GM08714 (cell line): ENCODE measurements around the gene NT5DC1.
A peak's percentile ranks its signal among the peaks of the same experiment; 100 is the strongest.

ENCODE experiments used
- H3K4me3 ChIP-seq: fragments of 200-500 bp; sonication (Bioruptor generic); 2 replicates; pipeline ENCODE4 v1.5.1; 2014; ENCODE audit warnings: mild to moderate bottlenecking, low read length, inconsistent platforms
- ZNF274 ChIP-seq: IDR thresholded peaks from 2 replicates; pipeline ENCODE4 v1.6.1; 2012; ENCODE audit warnings: mild to moderate bottlenecking, low read depth, low read length

NT5DC1 gene

DNA sequence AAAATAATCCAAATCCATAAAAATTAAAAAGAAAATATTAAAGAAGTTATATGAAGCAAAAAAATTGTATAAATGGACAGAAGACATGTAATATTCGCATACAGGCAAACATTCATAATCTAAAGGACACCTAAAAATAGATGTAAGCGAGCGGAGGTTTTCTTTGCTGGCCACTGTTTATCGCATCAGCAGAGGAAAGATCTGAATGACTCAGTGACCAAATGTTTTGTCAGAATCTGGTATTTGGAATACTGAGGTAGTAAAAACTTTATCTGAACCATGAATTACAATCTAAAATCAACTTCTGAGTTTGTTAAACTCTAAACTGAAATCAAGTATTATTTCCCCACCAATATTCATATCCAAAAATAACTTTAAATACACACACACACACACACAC is 145.4 kb downstream of the NT5DC1 start:
- no peak for TF ChIP-seq ZNF274
- no peak overlapping the region for H3K4me3 ChIP-seq

DNA sequence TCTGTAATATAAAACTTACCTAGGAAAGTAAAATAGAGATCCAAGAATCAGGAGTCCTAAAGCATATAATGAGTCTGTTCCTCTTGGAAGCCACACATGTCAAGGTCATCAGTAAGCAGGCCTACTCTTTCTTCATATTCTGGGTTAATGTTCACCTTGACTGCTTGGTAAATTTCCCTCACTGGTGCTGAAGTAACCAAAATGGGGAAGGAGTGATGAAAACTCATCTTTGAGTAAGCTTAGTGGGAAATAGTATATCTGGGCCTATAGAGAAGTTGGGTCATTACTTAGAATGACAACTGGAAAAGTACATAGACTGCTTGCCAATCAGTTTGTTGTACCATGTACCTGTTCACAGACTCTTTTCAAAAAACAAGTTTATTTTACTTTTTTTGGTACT is 146.6 kb downstream of the NT5DC1 start:
- H3K4me3 ChIP-seq = no peak overlapping the region
- no peak for TF ChIP-seq ZNF274

DNA sequence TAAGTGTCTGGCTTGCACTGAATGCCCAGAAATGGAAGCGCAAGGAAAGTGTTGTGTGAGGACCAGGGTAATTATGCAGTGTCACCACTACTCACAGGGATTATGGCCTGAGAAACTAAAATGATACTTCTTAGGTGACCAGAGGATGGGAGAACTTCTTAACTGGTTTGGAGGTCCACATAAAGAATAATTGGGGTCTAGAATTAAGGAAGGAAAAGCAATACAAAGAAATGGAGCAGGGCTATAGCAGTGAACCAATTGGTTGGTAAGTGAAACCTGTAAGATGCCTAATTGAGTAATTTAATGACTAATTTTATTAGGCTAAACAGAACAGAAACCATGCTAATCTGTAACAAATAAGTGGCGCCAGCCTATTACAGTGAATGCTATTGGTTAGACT is 147.9 kb downstream of the NT5DC1 start:
- H3K4me3 ChIP-seq = no peak overlapping the region
- TF ChIP-seq ZNF274 = no peak

DNA sequence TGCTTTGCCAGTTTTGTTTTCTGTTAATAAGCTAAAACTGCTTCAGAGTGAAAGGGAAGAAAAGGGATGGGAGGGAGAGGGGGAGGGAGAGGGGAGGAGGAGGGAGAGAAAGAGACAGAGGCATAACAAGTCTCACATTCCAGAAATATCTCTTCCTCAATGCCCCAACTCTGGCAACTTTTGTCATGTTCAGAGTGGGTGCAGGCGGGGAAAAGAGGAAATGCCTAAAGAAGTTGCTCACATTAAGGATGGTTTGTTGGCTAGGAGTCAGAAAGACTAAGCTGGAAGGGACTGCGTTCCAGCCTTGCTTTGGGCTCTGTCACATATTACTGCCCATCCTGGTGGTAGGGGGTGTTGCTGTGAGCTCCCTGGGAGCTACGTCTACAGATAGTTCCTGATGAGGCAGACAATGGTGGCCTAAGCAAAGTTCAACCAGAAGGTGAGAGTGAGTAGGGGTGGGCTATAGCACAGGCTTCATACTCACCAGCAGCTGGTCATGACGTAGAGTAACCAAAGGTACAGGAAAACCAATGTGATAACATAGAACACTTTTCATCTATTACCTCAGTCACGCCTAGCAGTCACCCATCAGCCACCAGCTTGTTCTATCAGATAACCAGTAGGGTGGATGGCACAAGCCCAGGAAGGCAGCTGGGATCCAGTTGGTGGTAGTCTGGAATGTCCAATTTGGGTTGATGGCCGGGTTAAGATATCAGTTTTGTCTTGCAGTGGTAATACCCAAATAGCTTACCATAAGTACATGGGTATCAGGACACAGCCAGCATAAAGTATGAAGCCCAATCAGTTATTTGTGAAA is 151.1 kb downstream of the NT5DC1 start:
- no peak for TF ChIP-seq ZNF274

DNA sequence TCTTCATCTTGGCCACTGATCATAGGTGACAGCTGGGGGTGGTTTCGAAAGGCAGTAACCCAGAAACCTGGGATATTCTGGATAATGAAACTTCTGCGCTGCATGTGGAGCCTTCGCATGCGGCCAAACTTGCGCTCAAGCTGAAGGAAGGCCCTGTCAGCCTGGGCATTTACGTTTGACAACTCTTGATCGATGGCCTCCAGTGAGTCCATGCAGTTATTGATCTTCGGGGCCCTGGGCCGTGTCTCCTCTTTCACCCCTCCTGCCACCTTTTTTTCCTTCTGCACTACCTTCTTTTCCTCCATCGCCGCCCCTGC is 152.5 kb downstream of the NT5DC1 start:
- no peak for TF ChIP-seq ZNF274
- peak overlapping the region; percentile 89 for H3K4me3 ChIP-seq

More for the DNA sequence above, 151.1 kb downstream of the NT5DC1 start:
- peak overlapping the region; percentile 32; the same call in 1 of the 2 replicates for H3K4me3 ChIP-seq

DNA sequence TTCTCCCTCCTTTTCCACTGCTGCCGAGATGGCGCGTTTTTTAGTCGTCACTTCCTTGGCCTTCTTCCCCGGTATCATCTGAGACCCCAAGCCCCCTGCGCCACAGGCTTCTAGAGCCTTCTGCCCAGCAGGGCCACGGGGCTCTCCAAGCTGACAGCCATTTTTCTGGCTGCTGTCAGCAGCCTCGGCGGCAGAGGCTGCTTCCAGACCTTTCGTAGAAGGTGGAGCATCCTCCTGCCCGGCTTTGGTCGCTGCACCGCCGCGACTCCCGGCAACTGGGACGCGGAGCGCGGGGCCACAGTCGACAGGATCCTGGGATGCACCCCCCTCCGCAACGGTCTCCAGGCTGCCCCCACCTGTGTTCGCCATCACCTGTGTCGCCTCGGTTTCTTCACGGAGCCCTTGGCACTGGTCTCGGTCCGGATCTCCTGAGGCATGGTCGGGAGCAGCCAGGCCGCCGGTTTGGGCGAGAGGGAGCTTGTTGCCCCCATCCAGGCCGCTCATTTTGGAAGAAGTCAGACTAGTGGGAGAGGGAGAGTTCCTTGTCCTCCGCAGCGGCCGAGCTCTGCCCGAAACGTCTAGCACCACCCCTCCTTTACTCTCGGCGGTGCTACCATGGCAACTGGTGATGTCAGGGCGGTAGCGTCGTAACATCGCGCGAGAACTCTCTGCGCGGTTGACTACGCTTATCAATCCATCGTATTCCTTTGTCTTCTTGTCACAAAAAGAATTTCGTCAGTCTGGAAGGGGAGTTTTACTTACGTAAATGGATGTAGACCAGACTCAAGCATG is 153.0 kb downstream of the NT5DC1 start, which contains the start of gene TSPYL4:
Gene TSPYL4, minus strand, starts transcription at position 571 of the 792 bp plus-strand sequence. Its CDS starts 67 bp downstream, at position 504.
- peak within 1 kb of the TSS; percentile 89 for H3K4me3 ChIP-seq

DNA sequence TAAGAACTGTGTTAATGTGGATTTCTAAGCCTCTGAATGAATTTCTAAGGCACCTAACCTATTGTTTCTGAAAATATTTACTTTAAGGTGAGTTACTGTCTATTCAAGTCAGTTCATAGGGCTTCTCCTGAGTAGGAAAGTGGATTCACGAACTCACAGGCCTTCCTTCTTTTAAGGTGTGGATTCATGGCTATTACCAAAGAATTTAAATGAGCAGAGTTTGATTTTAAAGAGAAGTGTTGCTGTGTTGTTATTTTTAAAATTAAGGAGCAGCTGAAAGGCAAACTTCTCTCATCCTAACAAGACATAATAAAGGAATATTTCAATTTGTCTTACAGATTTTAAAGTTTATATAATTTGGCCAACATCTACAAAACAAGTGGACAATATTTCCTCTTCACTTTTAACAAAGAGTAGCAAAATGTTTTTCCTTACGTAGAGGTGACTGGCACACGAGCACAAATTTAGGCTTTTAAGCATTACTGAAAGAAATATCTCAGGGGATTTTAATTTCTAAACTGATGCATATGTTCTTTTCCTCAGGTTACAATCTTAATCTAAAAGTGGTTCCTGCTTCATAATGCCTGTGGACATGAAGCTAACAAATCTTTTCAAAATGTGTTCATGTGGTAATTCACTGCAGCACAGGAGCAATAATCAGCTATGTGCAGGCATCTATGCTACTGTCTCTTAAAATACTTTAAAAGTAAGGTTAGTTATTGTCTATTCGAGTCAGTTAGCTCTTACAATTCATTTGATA is 153.8 kb downstream of the NT5DC1 start:
- no peak for TF ChIP-seq ZNF274
- H3K4me3 ChIP-seq = peak overlapping the region; percentile 89

More for the DNA sequence above, 153.0 kb downstream of the NT5DC1 start, which contains the start of gene TSPYL4:
- no peak for TF ChIP-seq ZNF274

DNA sequence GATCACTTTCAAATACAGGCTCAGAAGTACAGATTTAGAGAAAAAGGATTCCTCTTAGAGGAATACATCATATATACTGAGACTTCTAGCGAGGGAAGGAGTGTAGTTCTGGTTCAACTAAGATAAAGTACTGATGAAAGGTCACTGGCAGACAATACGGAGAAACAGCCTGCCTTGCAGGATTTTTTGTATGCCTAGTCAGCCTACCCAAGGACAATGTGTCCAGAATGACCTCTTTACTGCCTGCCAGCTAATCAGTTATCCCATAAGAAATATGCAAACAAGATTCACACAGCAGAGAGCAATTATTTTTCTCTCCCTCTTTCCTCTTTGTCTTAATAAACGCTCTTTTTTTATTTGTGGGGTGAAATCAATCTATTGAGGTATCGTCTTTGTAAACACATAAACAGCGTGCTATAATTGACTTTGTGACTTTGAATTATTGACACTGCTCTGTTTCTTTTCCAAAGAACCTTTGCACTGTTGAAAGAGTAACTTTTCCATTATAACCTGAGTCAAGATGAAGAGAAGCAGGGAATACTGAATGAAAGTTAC is 154.7 kb downstream of the NT5DC1 start:
- H3K4me3 ChIP-seq = no peak overlapping the region; the same call in 1 of the 2 replicates
- no peak for TF ChIP-seq ZNF274

DNA sequence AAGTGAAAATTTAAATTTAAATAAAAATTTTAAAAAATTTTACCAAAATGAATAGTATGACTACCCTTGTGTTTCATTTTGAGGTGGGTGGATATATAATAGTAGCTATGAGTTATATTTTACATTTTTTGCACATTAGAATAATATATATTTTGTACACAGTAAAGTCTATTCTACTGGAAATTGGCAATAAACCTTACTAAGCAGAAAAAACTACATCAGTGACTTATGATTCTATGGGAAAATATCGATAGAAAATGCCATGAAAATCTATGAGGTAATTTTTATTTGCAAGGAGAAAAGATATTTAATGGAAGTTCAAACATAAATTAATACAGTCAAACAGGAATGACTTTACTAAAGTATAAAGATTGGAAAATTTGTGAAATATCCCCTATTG is 156.0 kb downstream of the NT5DC1 start:
- no peak overlapping the region for H3K4me3 ChIP-seq
- TF ChIP-seq ZNF274 = no peak

DNA sequence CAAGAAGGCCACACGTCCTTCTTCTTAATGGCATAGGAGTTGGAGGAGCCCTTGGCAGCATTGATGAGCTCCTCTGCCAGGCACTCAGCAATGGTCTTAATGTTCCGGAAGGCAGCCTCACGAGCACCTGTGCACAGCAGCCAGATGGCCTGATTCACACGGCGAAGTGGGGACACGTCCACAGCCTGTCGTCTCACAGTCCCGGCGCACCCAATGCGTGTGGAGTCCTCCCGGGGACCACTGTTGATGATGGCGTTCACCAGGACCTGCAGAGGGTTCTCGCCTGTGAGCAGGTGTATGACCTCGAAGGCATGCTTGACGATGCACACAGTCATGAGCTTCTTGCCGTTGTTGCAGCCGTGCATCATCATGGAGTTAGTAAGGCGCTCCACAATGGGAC is 157.9 kb downstream of the NT5DC1 start:
- TF ChIP-seq ZNF274 = no peak
- H3K4me3 ChIP-seq = no peak overlapping the region

DNA sequence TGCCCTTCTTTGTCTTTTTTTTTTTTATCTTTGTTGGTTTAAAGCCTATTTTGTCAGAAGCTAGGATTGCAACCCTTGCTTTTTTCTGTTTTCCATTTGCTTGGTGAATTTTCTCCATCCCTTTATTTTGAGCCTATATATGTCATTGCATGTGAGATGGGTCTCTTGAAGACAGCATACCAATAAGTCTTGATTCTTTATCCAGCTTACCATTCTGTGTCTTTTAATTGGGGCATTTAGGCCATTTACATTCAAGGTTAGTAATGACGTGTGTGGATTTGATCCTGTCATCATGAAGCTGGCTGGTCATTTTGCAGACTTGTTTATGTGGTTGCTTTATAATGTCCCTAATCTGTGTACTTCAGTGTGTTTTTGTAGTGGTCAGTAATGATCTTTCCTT is 162.7 kb downstream of the NT5DC1 start:
- TF ChIP-seq ZNF274 = no peak
- no peak overlapping the region for H3K4me3 ChIP-seq

DNA sequence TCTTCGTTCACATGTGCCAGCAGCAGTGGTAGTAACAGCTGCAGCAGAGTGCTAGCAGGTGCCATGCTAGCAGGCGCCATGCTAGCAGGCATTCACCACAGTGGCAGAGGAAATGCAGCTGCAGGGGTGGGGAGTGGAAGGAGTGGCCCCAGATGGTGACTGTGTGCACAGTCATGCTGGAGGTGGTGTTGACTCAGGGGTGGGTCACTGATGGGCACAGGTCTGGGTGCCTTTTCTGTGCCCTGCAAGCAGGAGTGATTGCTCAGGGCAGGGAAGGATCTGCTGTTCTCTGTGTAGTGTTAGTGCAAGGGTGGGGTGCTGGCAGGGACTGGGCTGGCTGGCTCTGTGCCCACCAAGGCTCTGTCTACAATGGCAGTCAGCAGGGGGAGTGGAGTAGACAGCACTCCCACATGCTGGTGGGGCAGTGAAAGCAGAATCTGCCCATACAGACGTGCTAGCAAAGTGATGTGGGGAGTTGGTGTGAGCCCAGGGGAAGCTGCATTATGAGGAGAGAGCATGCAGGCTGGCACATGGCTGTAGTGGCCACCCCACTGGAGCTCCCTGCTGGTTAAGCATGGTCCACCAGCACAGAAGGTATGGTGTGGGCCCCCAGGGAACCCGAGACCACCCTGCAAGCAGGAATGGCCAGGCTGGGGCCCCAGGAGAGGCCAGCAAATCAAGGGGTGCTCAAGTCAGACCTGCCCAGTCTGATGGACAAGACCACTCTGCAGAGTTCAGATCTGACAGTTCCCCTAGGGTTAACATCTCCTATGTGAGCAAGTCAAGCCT is 164.6 kb downstream of the NT5DC1 start:
- TF ChIP-seq ZNF274 = no peak
- no peak overlapping the region for H3K4me3 ChIP-seq

DNA sequence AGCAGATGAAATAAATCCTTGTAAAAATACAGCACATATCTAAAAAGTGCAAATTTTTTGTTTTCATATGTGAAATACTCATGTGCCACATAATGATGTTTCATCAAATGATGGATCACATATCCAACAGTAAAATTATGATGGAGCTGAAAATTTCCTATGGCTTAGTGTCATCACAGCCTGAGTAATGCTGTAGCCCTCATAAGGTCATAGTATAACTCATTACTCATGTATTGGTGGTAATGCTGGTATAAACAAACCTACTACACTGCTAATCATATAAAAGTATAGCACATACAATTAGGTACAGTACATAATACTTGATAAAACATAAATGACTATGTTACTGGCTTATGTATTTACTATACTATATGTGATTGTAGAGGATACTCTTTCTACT is 166.2 kb downstream of the NT5DC1 start:
- no peak for TF ChIP-seq ZNF274
- no peak overlapping the region for H3K4me3 ChIP-seq
